ENCODE results near the gene TRABD2A.

DNA sequence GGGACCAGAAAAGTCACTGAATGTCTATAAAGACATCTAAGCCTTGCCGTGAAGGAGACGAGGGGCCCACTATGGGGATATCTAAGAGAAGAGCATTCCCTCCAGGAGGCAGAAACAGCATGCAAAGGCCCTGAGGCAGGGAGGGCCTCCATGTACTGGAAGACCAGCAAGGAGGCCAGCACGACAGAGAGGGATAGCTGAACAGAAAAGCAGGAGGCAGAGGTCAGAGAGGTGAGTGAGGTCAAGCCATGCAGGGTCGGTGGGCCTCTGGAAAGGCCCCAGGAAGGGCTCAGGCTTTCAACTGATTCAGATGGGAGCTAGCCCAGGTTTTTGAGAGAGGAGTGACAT is 5.7 kb downstream of the TRABD2A start:
- TF ChIP-seq, protein P1, sequence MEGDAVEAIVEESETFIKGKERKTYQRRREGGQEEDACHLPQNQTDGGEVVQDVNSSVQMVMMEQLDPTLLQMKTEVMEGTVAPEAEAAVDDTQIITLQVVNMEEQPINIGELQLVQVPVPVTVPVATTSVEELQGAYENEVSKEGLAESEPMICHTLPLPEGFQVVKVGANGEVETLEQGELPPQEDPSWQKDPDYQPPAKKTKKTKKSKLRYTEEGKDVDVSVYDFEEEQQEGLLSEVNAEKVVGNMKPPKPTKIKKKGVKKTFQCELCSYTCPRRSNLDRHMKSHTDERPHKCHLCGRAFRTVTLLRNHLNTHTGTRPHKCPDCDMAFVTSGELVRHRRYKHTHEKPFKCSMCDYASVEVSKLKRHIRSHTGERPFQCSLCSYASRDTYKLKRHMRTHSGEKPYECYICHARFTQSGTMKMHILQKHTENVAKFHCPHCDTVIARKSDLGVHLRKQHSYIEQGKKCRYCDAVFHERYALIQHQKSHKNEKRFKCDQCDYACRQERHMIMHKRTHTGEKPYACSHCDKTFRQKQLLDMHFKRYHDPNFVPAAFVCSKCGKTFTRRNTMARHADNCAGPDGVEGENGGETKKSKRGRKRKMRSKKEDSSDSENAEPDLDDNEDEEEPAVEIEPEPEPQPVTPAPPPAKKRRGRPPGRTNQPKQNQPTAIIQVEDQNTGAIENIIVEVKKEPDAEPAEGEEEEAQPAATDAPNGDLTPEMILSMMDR (IDR thresholded peaks at IDR 0.05) = no peak
- no peak for TF ChIP-seq ZFX (IDR thresholded peaks at IDR 0.05; ENCODE audit: borderline replicate concordance)

All from 22Rv1 (cell line).